ENCODE data around the gene TPK1.

Gene TPK1

DNA sequence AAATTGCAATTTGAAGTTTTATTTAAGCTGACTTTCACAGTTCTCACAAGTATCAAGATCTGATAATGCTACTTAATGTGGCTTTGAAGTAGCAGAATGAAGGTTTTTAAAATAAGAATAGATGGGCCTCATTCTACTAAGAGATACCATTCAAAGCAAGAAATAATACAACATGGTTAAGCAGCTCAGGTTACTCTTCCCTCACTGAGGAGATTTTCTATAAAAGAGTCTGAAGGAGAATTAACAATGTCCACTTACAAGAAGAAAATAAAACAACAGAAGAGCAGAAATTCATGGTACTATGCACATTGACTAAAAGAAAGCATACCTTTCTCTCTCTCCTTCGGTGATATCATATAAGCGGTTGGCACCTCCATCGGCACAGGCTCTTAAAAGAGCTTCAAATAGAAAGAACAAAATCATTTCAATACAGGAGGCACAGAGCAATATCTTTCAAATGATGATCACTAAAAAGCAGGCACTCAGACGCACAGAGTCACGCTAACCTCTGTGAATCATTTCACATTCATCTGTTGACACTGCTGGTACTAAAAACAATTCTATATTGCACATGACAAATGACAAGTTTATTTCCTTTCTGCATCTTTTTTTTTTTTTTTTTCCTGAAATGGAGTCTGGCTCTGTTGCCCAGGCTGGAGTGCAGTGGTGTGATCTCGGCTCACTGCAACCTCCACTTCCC, 153.1 kb downstream of the TPK1 start:
- no peak for TF ChIP-seq CTCF (IDR thresholded peaks at IDR 0.05; ENCODE audit: insufficient read depth, low read length, poor library complexity, severe bottlenecking)

DNA sequence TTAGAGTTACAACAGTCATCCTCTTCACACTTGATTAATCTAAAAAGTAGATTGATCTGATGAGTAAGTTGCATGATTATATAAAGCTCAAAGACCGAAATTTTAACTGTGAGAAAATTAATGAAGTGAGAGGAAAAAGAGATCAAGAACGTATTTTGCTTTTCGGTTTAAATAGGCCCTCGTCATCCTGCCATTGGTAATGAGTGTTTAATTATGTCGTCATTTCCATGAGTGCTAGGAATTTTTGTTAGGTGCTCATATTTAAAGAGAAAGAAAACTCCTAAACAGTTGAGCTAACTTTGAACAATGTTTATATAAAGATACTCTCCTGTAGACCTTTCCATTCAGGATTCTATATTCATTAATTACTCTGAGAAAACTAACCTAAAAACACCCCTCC, 159.4 kb downstream of the TPK1 start:
- Histone ChIP-seq H3K36me3 (ENCODE audit: control insufficient read depth, insufficient read depth, low read length) (no peaks in the 10 kb centered on the region), H3K4me3 (replicated peaks; ENCODE audit: low read depth, low read length) (no peak overlapping the region), H3K27me3 (replicated peaks; ENCODE audit: control insufficient read depth, insufficient read depth, low read length) (no peaks in the 10 kb centered on the region)
- no peak for TF ChIP-seq CTCF (IDR thresholded peaks at IDR 0.05; ENCODE audit: insufficient read depth, low read length, poor library complexity, severe bottlenecking)
- DNase-seq (ENCODE audit: extremely low read depth, insufficient read length): no peak

More for the DNA sequence above, 153.1 kb downstream of the TPK1 start:
- no peaks in the 10 kb centered on the region for H3K36me3 ChIP-seq (ENCODE audit: control insufficient read depth, insufficient read depth, low read length)
- H3K27me3 ChIP-seq (replicated peaks; ENCODE audit: control insufficient read depth, insufficient read depth, low read length): no peaks in the 10 kb centered on the region
- no peak overlapping the region for H3K4me3 ChIP-seq (replicated peaks; ENCODE audit: low read depth, low read length)
- DNase-seq (ENCODE audit: extremely low read depth, insufficient read length): no peak

- no peaks in the 10 kb centered on the region for H3K27me3 ChIP-seq (replicated peaks; ENCODE audit: control insufficient read depth, insufficient read depth, low read length)
- no peak for TF ChIP-seq CTCF (IDR thresholded peaks at IDR 0.05; ENCODE audit: insufficient read depth, low read length, poor library complexity, severe bottlenecking)
Measured at GRCh38 chr7:144674550-144674949, 161.3 kb downstream of the TPK1 start.

GRCh38 chr7:144672869-144673268, 163.0 kb downstream of the TPK1 start:
- H3K4me3 ChIP-seq (replicated peaks; ENCODE audit: low read depth, low read length): no peak overlapping the region
- DNase-seq (ENCODE audit: extremely low read depth, insufficient read length): no peak
- no peaks in the 10 kb centered on the region for H3K36me3 ChIP-seq (ENCODE audit: control insufficient read depth, insufficient read depth, low read length)
- TF ChIP-seq CTCF (IDR thresholded peaks at IDR 0.05; ENCODE audit: insufficient read depth, low read length, poor library complexity, severe bottlenecking): no peak
- no peaks in the 10 kb centered on the region for H3K27me3 ChIP-seq (replicated peaks; ENCODE audit: control insufficient read depth, insufficient read depth, low read length)

More at GRCh38 chr7:144674550-144674949, 161.3 kb downstream of the TPK1 start:
- Histone ChIP-seq H3K4me3 (replicated peaks; ENCODE audit: low read depth, low read length) (no peak overlapping the region), H3K36me3 (ENCODE audit: control insufficient read depth, insufficient read depth, low read length) (no peaks in the 10 kb centered on the region)
- DNase-seq (ENCODE audit: extremely low read depth, insufficient read length): no peak

DNA sequence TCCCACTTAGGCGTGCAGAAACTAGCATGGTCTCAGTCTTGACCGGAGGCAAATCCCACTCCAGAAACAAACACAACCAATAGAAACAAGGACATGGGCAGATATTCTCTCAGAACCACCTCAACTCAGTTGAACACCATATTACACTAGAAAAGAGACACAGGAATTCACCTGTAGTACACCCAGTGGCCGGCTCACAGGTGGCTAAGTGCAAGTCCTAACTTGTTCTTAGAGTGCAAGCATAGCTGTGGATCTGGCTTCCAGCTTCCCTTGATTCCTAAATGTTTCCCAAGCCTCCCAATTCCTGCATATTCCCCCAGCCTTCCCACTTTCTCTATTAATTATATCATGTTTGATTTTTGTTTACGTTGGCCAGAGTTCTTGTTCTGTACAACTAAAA, 164.4 kb downstream of the TPK1 start:
- Histone ChIP-seq H3K4me3 (replicated peaks; ENCODE audit: low read depth, low read length) (no peak overlapping the region), H3K36me3 (ENCODE audit: control insufficient read depth, insufficient read depth, low read length) (no peaks in the 10 kb centered on the region), H3K27me3 (replicated peaks; ENCODE audit: control insufficient read depth, insufficient read depth, low read length) (no peaks in the 10 kb centered on the region)
- DNase-seq (ENCODE audit: extremely low read depth, insufficient read length): no peak
- no peak for TF ChIP-seq CTCF (IDR thresholded peaks at IDR 0.05; ENCODE audit: insufficient read depth, low read length, poor library complexity, severe bottlenecking)

GRCh38 chr7:144670218-144670617, 165.6 kb downstream of the TPK1 start:
- TF ChIP-seq CTCF (IDR thresholded peaks at IDR 0.05; ENCODE audit: insufficient read depth, low read length, poor library complexity, severe bottlenecking): peak; percentile 4
- no peak for DNase-seq (ENCODE audit: extremely low read depth, insufficient read length)
- no peaks in the 10 kb centered on the region for H3K27me3 ChIP-seq (replicated peaks; ENCODE audit: control insufficient read depth, insufficient read depth, low read length)
- H3K36me3 ChIP-seq (ENCODE audit: control insufficient read depth, insufficient read depth, low read length): no peaks in the 10 kb centered on the region
- H3K4me3 ChIP-seq (replicated peaks; ENCODE audit: low read depth, low read length): no peak overlapping the region
